Right lobe of liver (tissue), 6 donors: ENCODE results near the gene SAA1. TPM values are rescaled to one million over a fixed set of nuclear protein-coding genes. Genes with fewer than 3 reads are reported as not detected.

ENCODE experiments used
- ATAC-seq, 4 donors: fragments of 200-7000 bp; cut with Tn5 transposase; one replicate each; pipeline ENCODE4 v1.9.1; 2020; ENCODE audit warnings: mild to moderate bottlenecking in 4 of 4, moderate library complexity in 4 of 4
- DNase-seq, 3 donors: peaks; one replicate each; pipeline ENCODE4 v3.0.0-alpha.2; 2020
- H3K27ac ChIP-seq, 3 donors: fragments of 200-600 bp; one replicate each; pipeline ENCODE4 v1.8.0; 2022
- H3K27me3 ChIP-seq, 2 donors: fragments of 200-600 bp; one replicate each; pipeline ENCODE4 v1.8.0; 2022
- H3K36me3 ChIP-seq, 4 donors: fragments of 200-600 bp; sonication (generic) in 1 of 4; one replicate each; pipeline versions ENCODE4 v1.5.1 to v1.8.0; 2017 to 2022; ENCODE audit warnings: control low read depth in 1 of 4
- H3K4me1 ChIP-seq, 4 donors: fragments of 200-600 bp; sonication (generic) in 1 of 4; one replicate each; pipeline versions ENCODE4 v1.5.1 to v1.8.0; 2017 to 2022; ENCODE audit warnings: control low read depth in 1 of 4
- H3K4me3 ChIP-seq, 3 donors: fragments of 200-600 bp; one replicate each; pipeline ENCODE4 v1.8.0; 2022
- H3K9me3 ChIP-seq, 4 donors: fragments of 200-600 bp; sonication (generic) in 1 of 4; one replicate each; pipeline versions ENCODE4 v1.5.1 to v1.8.0; 2017 to 2022; ENCODE audit warnings: control low read depth in 1 of 4
- CTCF ChIP-seq, 4 donors: fragments of 200-600 bp in 3 of 4; fragments of 450-650 bp in 1 of 4; IDR thresholded peaks; one replicate each; pipeline versions ENCODE4 v1.5.1 to v1.8.0; 2016 to 2022; ENCODE audit warnings: antibody characterized with exemption in 4 of 4, mild to moderate bottlenecking in 2 of 4
- POLR2A ChIP-seq: fragments of 450-650 bp; IDR thresholded peaks from one replicate; pipeline ENCODE4 v1.6.1; 2017; ENCODE audit warnings: antibody characterized with exemption, mild to moderate bottlenecking
- WGBS: methylation state at CpG from one replicate; pipeline ENCODE4 v1.1.6; 2018; ENCODE audit warnings: low coverage, low lambda C conversion rate; ENCODE audit not compliant: insufficient coverage; ENCODE audit errors: missing lambda C conversion rate; 5-methylcytosine and 5-hydroxymethylcytosine counted together
- intact Hi-C, 2 donors: fragments of 100-400 bp; cut with DNase I; formaldehyde crosslinking; loops; one replicate each; pipeline versions ENCODE4 v1.11.2 to v1.14.1; 2022
- total RNA-seq, 6 experiments: library from RNA; depleted of rRNA in 2 of 6; stranded (reverse); fragments of >200 nt in 2 of 6; fragmentation: NEBNext Ultra II Directional in 3 of 6; extraction: Animal tissue kit (Norgen Biotek cat#: 25700) in 3 of 6; gene quantifications; one replicate each; pipeline versions ENCODE4 v1.1.0 to v1.2.4, GENCODE V29; 2016 to 2023
- donor health status: DM: no; HTN: yes; CAD: no.
- donor health status: DM: no; HTN: no; CAD: no.
- donor health status: DM: no; HTN: no; CAD: no.
- donor health status: DM: no; HTN: yes; CAD: no.
- donor health status: DM: no; HTN: yes; CAD: no.

Gene SAA1
- total RNA-seq, 6 experiments from 2014 or later, result 7,699 to 33,192 (median 12,593) TPM

GRCh38 chr11:18282626-18283025 lies 16.6 kb downstream of the SAA1 start:
- Histone ChIP-seq H3K36me3 (peaks cover 0 to 73% (median 55%) of the 10 kb centered on the region in 4 donors), H3K9me3 (no peaks in the 10 kb centered on the region), H3K4me3 (no peak overlapping the region), H3K27ac (no peak overlapping the region), H3K4me1 (no peaks in the 10 kb centered on the region), H3K27me3 (no peaks in the 10 kb centered on the region)
- WGBS, result 100% methylated on average over 1 of the region's 2 CpGs
- intact Hi-C loops, result no loop called here
- TF ChIP-seq POLR2A (no peak), CTCF (IDR thresholded peaks at IDR 0.05) (no peak)
- DNase-seq, result no peak
- ATAC-seq, result peak in 1 of 4 donors; percentile 40

- 100% methylated on average over 1 of the region's 1 CpG for WGBS
- intact Hi-C loops, result no loop called here
- H3K27me3 ChIP-seq, result no peaks in the 10 kb centered on the region
- peaks cover 0 to 74% (median 51%) of the 10 kb centered on the region in 4 donors for H3K36me3 ChIP-seq
- H3K4me3 ChIP-seq, result no peak overlapping the region
- no peak overlapping the region for H3K27ac ChIP-seq
- DNase-seq (no peak), ATAC-seq (no peak)
- H3K9me3 ChIP-seq, result no peaks in the 10 kb centered on the region
- no peaks in the 10 kb centered on the region for H3K4me1 ChIP-seq
- TF ChIP-seq POLR2A (no peak), CTCF (IDR thresholded peaks at IDR 0.05) (no peak)
Observed at GRCh38 chr11:18285841-18286240, 19.8 kb downstream of the SAA1 start.

GRCh38 chr11:18288911-18289310 lies 22.8 kb downstream of the SAA1 start:
- no peak for DNase-seq
- ATAC-seq, result no peak
- Histone ChIP-seq H3K4me3 (no peak overlapping the region), H3K4me1 (no peaks in the 10 kb centered on the region), H3K27me3 (no peaks in the 10 kb centered on the region), H3K36me3 (peaks cover 0 to 81% (median 39%) of the 10 kb centered on the region in 4 donors), H3K27ac (no peak overlapping the region), H3K9me3 (no peaks in the 10 kb centered on the region)
- intact Hi-C loops, result no loop called here
- no peak for TF ChIP-seq CTCF (IDR thresholded peaks at IDR 0.05)
- peak; percentile 18 for TF ChIP-seq POLR2A
- 100% methylated on average over 4 of the region's 4 CpGs for WGBS

GRCh38 chr11:18294862-18295261 lies 28.8 kb downstream of the SAA1 start:
- no peaks in the 10 kb centered on the region for H3K4me1 ChIP-seq
- DNase-seq (no peak), ATAC-seq (no peak)
- intact Hi-C loops, result no loop called here
- H3K27me3 ChIP-seq, result no peaks in the 10 kb centered on the region
- H3K9me3 ChIP-seq, result no peaks in the 10 kb centered on the region
- H3K4me3 ChIP-seq, result no peak overlapping the region
- WGBS, result 89% methylated on average over 5 of the region's 5 CpGs
- no peak overlapping the region for H3K27ac ChIP-seq
- no peak for TF ChIP-seq CTCF (IDR thresholded peaks at IDR 0.05)
- TF ChIP-seq POLR2A, result no peak
- peaks cover 0 to 88% (median 48%) of the 10 kb centered on the region in 4 donors for H3K36me3 ChIP-seq

- 90% methylated on average over 2 of the region's 2 CpGs for WGBS
- no peaks in the 10 kb centered on the region for H3K27me3 ChIP-seq
- H3K36me3 ChIP-seq, result peaks cover 0 to 88% (median 51%) of the 10 kb centered on the region in 4 donors
- intact Hi-C loops, result no loop called here
- H3K27ac ChIP-seq, result no peak overlapping the region
- ATAC-seq (no peak), DNase-seq (no peak)
- no peak overlapping the region for H3K4me3 ChIP-seq
- no peaks in the 10 kb centered on the region for H3K4me1 ChIP-seq
- TF ChIP-seq CTCF (IDR thresholded peaks at IDR 0.05), result no peak
- no peak for TF ChIP-seq POLR2A
- H3K9me3 ChIP-seq, result no peaks in the 10 kb centered on the region
Observed at GRCh38 chr11:18295316-18295715, 29.3 kb downstream of the SAA1 start.
